HepG2 (cell line): ENCODE data around the gene ESYT1. TPM values are rescaled to one million over a fixed set of nuclear protein-coding genes. Genes with fewer than 3 reads are reported as not detected.

Experiments used
- AKAP8 ChIP-seq: sonication (generic); formaldehyde crosslinking; IDR thresholded peaks from 2 replicates; pipeline ENCODE4 v1.5.1; 2020; ENCODE audit warnings: mild to moderate bottlenecking, missing genetic modification reagents
- CBX5 ChIP-seq: sonication (generic); formaldehyde crosslinking; IDR thresholded peaks from 2 replicates; pipeline ENCODE4 v1.4.0; 2020; ENCODE audit warnings: missing genetic modification reagents, borderline replicate concordance
- CENPT ChIP-seq: sonication (generic); formaldehyde crosslinking; IDR thresholded peaks from 2 replicates; pipeline ENCODE4 v1.8.0; 2022; ENCODE audit warnings: low read depth, mild to moderate bottlenecking, moderate library complexity, missing genetic modification reagents
- CREB3 ChIP-seq: sonication (generic); formaldehyde crosslinking; IDR thresholded peaks from 2 replicates; pipeline ENCODE4 v1.5.0; 2020; ENCODE audit warnings: missing genetic modification reagents
- CREM ChIP-seq, 2 experiments: sonication (generic) in 1 of 2; formaldehyde crosslinking in 1 of 2; IDR thresholded peaks; 2 replicates each; pipeline versions ENCODE4 v1.4.0 to v1.6.1; 2016 to 2020; ENCODE audit warnings: antibody characterized with exemption in 1 of 2, mild to moderate bottlenecking in 1 of 2, missing genetic modification reagents in 1 of 2
- KIAA2018 ChIP-seq: sonication (generic); formaldehyde crosslinking; IDR thresholded peaks from 2 replicates; pipeline ENCODE4 v1.5.0; 2020; ENCODE audit warnings: mild to moderate bottlenecking, missing genetic modification reagents, borderline replicate concordance
- NR2F2 ChIP-seq: IDR thresholded peaks from 2 replicates; pipeline ENCODE4 v1.6.1; 2012; ENCODE audit warnings: low read depth, inconsistent platforms, borderline replicate concordance
- RORA ChIP-seq: sonication (generic); formaldehyde crosslinking; IDR thresholded peaks from 2 replicates; pipeline ENCODE4 v1.5.0; 2020; ENCODE audit warnings: mild to moderate bottlenecking, missing genetic modification reagents, moderate library complexity
- TEAD2 ChIP-seq: sonication (generic); formaldehyde crosslinking; IDR thresholded peaks from 2 replicates; pipeline ENCODE4 v1.9.0; 2021; ENCODE audit warnings: missing genetic modification reagents
- WIZ ChIP-seq: sonication (generic); formaldehyde crosslinking; IDR thresholded peaks from 2 replicates; pipeline ENCODE4 v1.5.1; 2020; ENCODE audit warnings: mild to moderate bottlenecking, missing genetic modification reagents
- ZBTB8A ChIP-seq: sonication (generic); formaldehyde crosslinking; IDR thresholded peaks from 2 replicates; pipeline ENCODE4 v1.4.0; 2020; ENCODE audit warnings: mild to moderate bottlenecking, low read depth, missing genetic modification reagents, borderline replicate concordance
- ZNF550 ChIP-seq: sonication (generic); formaldehyde crosslinking; IDR thresholded peaks from 2 replicates; pipeline ENCODE4 v1.4.0; 2020; ENCODE audit warnings: mild to moderate bottlenecking, missing genetic modification reagents, borderline replicate concordance
- ZNF629 ChIP-seq: sonication (generic); formaldehyde crosslinking; conservative IDR thresholded peaks from 2 replicates; pipeline ENCODE4 v1.5.0; 2020; ENCODE audit warnings: missing genetic modification reagents
- ZNF746 ChIP-seq: sonication (generic); formaldehyde crosslinking; IDR thresholded peaks from 2 replicates; pipeline ENCODE4 v1.8.0; 2022; ENCODE audit warnings: mild to moderate bottlenecking, missing genetic modification reagents
- ZNF768 ChIP-seq: sonication (generic); formaldehyde crosslinking; IDR thresholded peaks from 2 replicates; pipeline ENCODE4 v1.4.0; 2020; ENCODE audit warnings: missing genetic modification reagents
- ZNF777 ChIP-seq: sonication (generic); formaldehyde crosslinking; IDR thresholded peaks from 2 replicates; pipeline ENCODE4 v1.4.0; 2020; ENCODE audit warnings: missing genetic modification reagents
- polyA plus RNA-seq, 8 experiments: library from polyadenylated mRNA; depleted of rRNA in 3 of 8; stranded (reverse) in 7 of 8; unstranded in 1 of 8; fragments of >200 nt; fragmentation: Illumina TruSeq in 4 of 8; extraction: Trizol in 4 of 8; gene quantifications; 2 replicates each; pipeline versions ENCODE4 v1.2.1 to v1.2.3, GENCODE V29; 2011 to 2016; ENCODE audit warnings: low read depth in 4 of 8, missing spikeins in 1 of 8, mixed read lengths in 1 of 8; ENCODE audit not compliant: insufficient read depth in 1 of 8
- total RNA-seq, 5 experiments: library from RNA; depleted of rRNA; stranded (reverse); fragments of >200 nt; fragmentation: Illumina TruSeq; extraction: Trizol; gene quantifications; 2 replicates each; pipeline ENCODE4 v1.2.3, GENCODE V29; 2016; ENCODE audit warnings: low read depth in 1 of 5
- TF ChIP-seq, protein P1 (sequence below): sonication (generic); formaldehyde crosslinking; IDR thresholded peaks from 2 replicates; pipeline ENCODE4 v1.4.0; 2020; ENCODE audit warnings: mild to moderate bottlenecking, missing genetic modification reagents
- TF ChIP-seq, protein P2 (sequence below): sonication (generic); formaldehyde crosslinking; conservative IDR thresholded peaks from 2 replicates; pipeline ENCODE4 v1.8.0; 2022; ENCODE audit warnings: low read depth, missing genetic modification reagents

ESYT1 gene
- total and polyA plus RNA-seq, 2 of the 13 experiments (the other 11 are each of a cell fraction or from before 2014, with no cell fraction given) = 66.9 to 71.0 TPM

- TF ChIP-seq CENPT (CRISPR knock-in tag) (no peak), NR2F2 (no peak), KIAA2018 (CRISPR knock-in tag) (0 out of 2 replicates have a peak, but pooled peaks have one; percentile 23), RORA (CRISPR knock-in tag) (no peak), ZBTB8A (CRISPR knock-in tag) (no peak), CREM (IDR thresholded peaks at IDR 0.05) (no peak), CREM (CRISPR knock-in tag; IDR thresholded peaks at IDR 0.05) (no peak), ZNF629 (CRISPR knock-in tag) (no peak), TEAD2 (no peak), CREB3 (CRISPR knock-in tag) (no peak), ZNF550 (CRISPR knock-in tag) (0 out of 2 replicates have a peak, but pooled peaks have one; percentile 41), ZNF777 (0 out of 2 replicates have a peak, but pooled peaks have one; percentile 15), ZNF746 (no peak), CBX5 (CRISPR knock-in tag) (no peak), AKAP8 (CRISPR knock-in tag) (no peak), WIZ (CRISPR knock-in tag) (no peak), ZNF768 (no peak)
- TF ChIP-seq, protein P1, sequence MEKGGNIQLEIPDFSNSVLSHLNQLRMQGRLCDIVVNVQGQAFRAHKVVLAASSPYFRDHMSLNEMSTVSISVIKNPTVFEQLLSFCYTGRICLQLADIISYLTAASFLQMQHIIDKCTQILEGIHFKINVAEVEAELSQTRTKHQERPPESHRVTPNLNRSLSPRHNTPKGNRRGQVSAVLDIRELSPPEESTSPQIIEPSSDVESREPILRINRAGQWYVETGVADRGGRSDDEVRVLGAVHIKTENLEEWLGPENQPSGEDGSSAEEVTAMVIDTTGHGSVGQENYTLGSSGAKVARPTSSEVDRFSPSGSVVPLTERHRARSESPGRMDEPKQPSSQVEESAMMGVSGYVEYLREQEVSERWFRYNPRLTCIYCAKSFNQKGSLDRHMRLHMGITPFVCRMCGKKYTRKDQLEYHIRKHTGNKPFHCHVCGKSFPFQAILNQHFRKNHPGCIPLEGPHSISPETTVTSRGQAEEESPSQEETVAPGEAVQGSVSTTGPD (CRISPR knock-in tag) = no peak
- TF ChIP-seq, protein P2, sequence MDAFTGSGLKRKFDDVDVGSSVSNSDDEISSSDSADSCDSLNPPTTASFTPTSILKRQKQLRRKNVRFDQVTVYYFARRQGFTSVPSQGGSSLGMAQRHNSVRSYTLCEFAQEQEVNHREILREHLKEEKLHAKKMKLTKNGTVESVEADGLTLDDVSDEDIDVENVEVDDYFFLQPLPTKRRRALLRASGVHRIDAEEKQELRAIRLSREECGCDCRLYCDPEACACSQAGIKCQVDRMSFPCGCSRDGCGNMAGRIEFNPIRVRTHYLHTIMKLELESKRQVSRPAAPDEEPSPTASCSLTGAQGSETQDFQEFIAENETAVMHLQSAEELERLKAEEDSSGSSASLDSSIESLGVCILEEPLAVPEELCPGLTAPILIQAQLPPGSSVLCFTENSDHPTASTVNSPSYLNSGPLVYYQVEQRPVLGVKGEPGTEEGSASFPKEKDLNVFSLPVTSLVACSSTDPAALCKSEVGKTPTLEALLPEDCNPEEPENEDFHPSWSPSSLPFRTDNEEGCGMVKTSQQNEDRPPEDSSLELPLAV (CRISPR knock-in tag) = no peak
Measured at GRCh38 chr12:56128670-56129205, 671 bp downstream of the ESYT1 start (continued).
